HCT116 (cell line): ENCODE data around the gene MIB2. TPM values are rescaled to one million over a fixed set of nuclear protein-coding genes. Genes with fewer than 3 reads are reported as not detected.
A peak's percentile ranks its signal among the peaks of the same experiment; 100 is the strongest.

Experiments
- ATAC-seq: fragments of 200-7000 bp; cut with Tn5 transposase; 2 replicates; pipeline ENCODE4 v1.9.1; 2020; ENCODE audit warnings: mild to moderate bottlenecking, moderate library complexity
- BruUV-seq: library from RNA; stranded (reverse); fragments of 400-500 nt; replicated peaks from 2 replicates; lab custom pipeline; 2021; lab: Mats Ljungman, UMichigan
- CTCF ChIA-PET: fragments of 300-600 bp; sonication (Branson Sonifier 250); formaldehyde crosslinking; loops from one replicate; lab custom pipeline; 2021; ENCODE audit warnings: antibody characterized with exemption; lab: Charles Lee
- POLR2A ChIA-PET: fragments of 300-600, 350-600 bp; sonication (Branson Sonifier 250); formaldehyde crosslinking; loops from one replicate; lab custom pipeline; 2021; ENCODE audit warnings: antibody characterized with exemption; lab: Charles Lee
- RAD21 ChIA-PET, 2 experiments: fragments of 300-600 bp; sonication (Branson Sonifier 250); formaldehyde crosslinking; loops; one replicate each; lab custom pipeline; 2023; ENCODE audit warnings: low total read pairs in 2 of 2; ENCODE audit not compliant: uncharacterized antibody in 2 of 2, unreplicated experiment in 2 of 2, low non-redundant PET in 1 of 2; lab: Charles Lee
- DNase-seq: peaks from one replicate; pipeline ENCODE4 v3.0.0-alpha.2; 2010; ENCODE audit warnings: low read depth, low spot score
- H2AFZ ChIP-seq: fragments of 200-600 bp; shearing (Covaris generic), sonication (generic); 2 replicates; pipeline ENCODE4 v1.6.1; 2017; ENCODE audit warnings: low read depth, mixed run types, mixed read lengths, antibody characterized with exemption, low read length; ENCODE audit not compliant: poor library complexity, severe bottlenecking
- H3K27ac ChIP-seq: 2 replicates; pipeline ENCODE4 v1.5.1; 2012; ENCODE audit warnings: low read depth, low read length
- H3K27me3 ChIP-seq: fragments of 200-600 bp; sonication (generic); 2 replicates; pipeline ENCODE4 v1.6.1; 2016; ENCODE audit warnings: mixed run types, low read length, mixed read lengths; ENCODE audit not compliant: insufficient read depth
- H3K36me3 ChIP-seq, 2 experiments: fragments of 200-500 bp in 1 of 2; fragments of 200-600 bp in 1 of 2; sonication (Bioruptor generic) in 1 of 2; sonication (generic) in 1 of 2; 2 replicates each; pipeline versions ENCODE4 v1.5.1 to v1.6.1; 2014 to 2016; ENCODE audit warnings: low read length in 2 of 2, inconsistent platforms in 1 of 2, mixed read lengths in 1 of 2, mixed run types in 1 of 2; ENCODE audit not compliant: insufficient read depth in 2 of 2, control insufficient read depth in 1 of 2
- H3K4me1 ChIP-seq, 2 experiments: fragments of 200-600 bp in 1 of 2; sonication (generic) in 1 of 2; 2 replicates each; pipeline versions ENCODE4 v1.5.1 to v1.6.1; 2012 to 2017; ENCODE audit warnings: low read length in 2 of 2, inconsistent platforms in 1 of 2, mild to moderate bottlenecking in 1 of 2, mixed read lengths in 1 of 2, mixed run types in 1 of 2, moderate library complexity in 1 of 2; ENCODE audit not compliant: insufficient read depth in 2 of 2, control insufficient read depth in 1 of 2
- H3K4me2 ChIP-seq: fragments of 200-600 bp; sonication (generic); 2 replicates; pipeline ENCODE4 v1.6.1; 2017; ENCODE audit warnings: mixed run types, low read length, mixed read lengths
- H3K4me3 ChIP-seq, 2 experiments: fragments of 200-600 bp in 1 of 2; sonication (generic) in 1 of 2; replicated peaks in 1 of 2; 2 replicates each; pipeline ENCODE4 v1.5.1; 2011 to 2016; ENCODE audit warnings: low read length in 2 of 2, control low read depth in 1 of 2, low read depth in 1 of 2, mild to moderate bottlenecking in 1 of 2, mixed read lengths in 1 of 2, mixed run types in 1 of 2
- H3K79me2 ChIP-seq: fragments of 200-600 bp; sonication (generic); 2 replicates; pipeline ENCODE4 v1.6.1; 2017; ENCODE audit warnings: mild to moderate bottlenecking, mixed run types, low read length, moderate library complexity, mixed read lengths; ENCODE audit not compliant: insufficient read depth
- H3K9ac ChIP-seq: fragments of 200-600 bp; sonication (generic); 2 replicates; pipeline ENCODE4 v1.6.1; 2016; ENCODE audit warnings: low read length, mixed read lengths
- H3K9me2 ChIP-seq: fragments of 200-600 bp; sonication (generic), shearing (Covaris generic); 2 replicates; pipeline ENCODE4 v1.6.1; 2017; ENCODE audit warnings: mixed run types, mild to moderate bottlenecking, moderate library complexity; ENCODE audit not compliant: insufficient read depth
- H3K9me3 ChIP-seq, 2 experiments: fragments of 200-500 bp in 1 of 2; fragments of 200-600 bp in 1 of 2; sonication (Bioruptor generic) in 1 of 2; sonication (generic) in 1 of 2; 2 replicates each; pipeline ENCODE4 v1.6.1; 2014 to 2017; ENCODE audit warnings: low read length in 2 of 2, mixed read lengths in 2 of 2, inconsistent platforms in 1 of 2, low read depth in 1 of 2, mild to moderate bottlenecking in 1 of 2, mixed run types in 1 of 2, moderate library complexity in 1 of 2; ENCODE audit not compliant: control insufficient read depth in 1 of 2, insufficient read depth in 1 of 2
- H4K20me1 ChIP-seq: fragments of 200-600 bp; sonication (generic), shearing (Covaris generic); 2 replicates; pipeline ENCODE4 v1.6.1; 2017; ENCODE audit warnings: mixed run types, mild to moderate bottlenecking, moderate library complexity; ENCODE audit not compliant: insufficient read depth
- CEBPB ChIP-seq: IDR thresholded peaks from 2 replicates; pipeline ENCODE4 v1.6.1; 2012; ENCODE audit warnings: low read depth
- EZH2 ChIP-seq: fragments of 200-600 bp; sonication (generic); IDR thresholded peaks from 2 replicates; pipeline ENCODE4 v1.6.1; 2017; ENCODE audit warnings: antibody characterized with exemption, mixed run types
- FOSL1 ChIP-seq: IDR thresholded peaks from 2 replicates; pipeline ENCODE4 v1.6.1; 2012; ENCODE audit warnings: low read depth
- JUND ChIP-seq: IDR thresholded peaks from 2 replicates; pipeline ENCODE4 v1.6.1; 2012
- POLR2A ChIP-seq: IDR thresholded peaks from 2 replicates; pipeline ENCODE4 v1.7.0; 2011; ENCODE audit warnings: borderline replicate concordance; ENCODE audit not compliant: insufficient read depth, insufficient read length; ENCODE audit errors: extremely low read depth
- POLR2AphosphoS5 ChIP-seq: IDR thresholded peaks from 2 replicates; pipeline ENCODE4 v1.6.1; 2011; ENCODE audit warnings: mild to moderate bottlenecking, low read depth, low read length, moderate library complexity
- SP1 ChIP-seq: IDR thresholded peaks from 2 replicates; pipeline ENCODE4 v1.6.1; 2012; ENCODE audit warnings: low read depth
- TCF7L2 ChIP-seq: IDR thresholded peaks from 2 replicates; pipeline ENCODE4 v1.7.0; 2011; ENCODE audit warnings: borderline replicate concordance, inconsistent platforms; ENCODE audit not compliant: insufficient read depth, insufficient read length; ENCODE audit errors: extremely low read depth
- intact Hi-C: fragments of 100-400 bp; cut with micrococcal nuclease; formaldehyde crosslinking; loops from 2 replicates; pipeline ENCODE4 v1.10.0; 2022
- total RNA-seq: library from RNA; stranded (reverse); gene quantifications from one replicate; pipeline ENCODE4 v1.2.1, GENCODE V29; 2021; ENCODE audit not compliant: unreplicated experiment
- TF ChIP-seq, protein P1 (sequence below): IDR thresholded peaks from 2 replicates; pipeline ENCODE4 v1.6.1; 2012; ENCODE audit warnings: low read depth
- TF ChIP-seq, protein P2 (sequence below): IDR thresholded peaks from 2 replicates; pipeline ENCODE4 v1.6.1; 2012

Gene MIB2
- total RNA-seq, 1 experiment from 2014 or later = 194 TPM

DNA sequence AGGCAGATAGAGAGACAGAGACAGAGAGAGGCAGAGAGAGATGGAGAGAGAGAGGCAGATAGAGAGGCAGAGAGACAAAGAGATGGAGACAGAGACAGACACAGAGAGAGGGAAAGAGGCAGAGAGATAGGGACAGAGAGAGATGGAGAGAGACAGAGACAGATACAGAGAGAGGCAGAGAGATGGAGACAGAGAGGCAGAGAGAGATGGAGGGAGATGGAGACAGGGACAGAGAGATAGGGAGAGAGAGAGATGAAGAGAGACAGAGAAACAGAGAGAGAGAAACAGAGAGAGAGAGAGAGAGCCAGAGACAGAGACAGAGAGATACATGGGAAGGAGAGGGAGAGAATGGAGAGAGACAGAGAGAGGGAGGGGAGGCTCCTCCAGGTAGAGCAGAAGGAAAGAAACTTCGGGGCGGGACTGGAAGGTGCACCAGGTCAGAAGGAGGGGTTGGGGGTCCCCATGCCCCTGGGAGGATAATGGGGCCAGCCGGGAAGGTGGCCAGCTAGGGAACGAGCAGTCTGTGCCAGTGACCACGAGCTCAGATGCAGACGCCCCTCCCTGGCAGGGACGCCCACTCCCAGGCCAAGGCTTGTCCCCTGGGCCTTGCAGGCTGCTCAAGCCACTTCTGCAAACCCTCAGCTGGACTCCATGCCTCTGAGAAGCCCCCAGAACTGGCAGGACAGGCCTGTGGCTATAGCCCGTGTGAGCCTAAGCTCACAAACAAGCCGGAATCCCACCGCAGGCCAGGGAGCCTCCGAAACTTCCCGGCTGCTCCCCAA lies 18.6 kb upstream of the MIB2 start:
- ATAC-seq = no peak
- POLR2A ChIA-PET = no interaction called here
- peaks cover 11% of the 10 kb centered on the region; the same call in 1 of the 2 replicates for H3K27me3 ChIP-seq

More for the DNA sequence above, 18.6 kb upstream of the MIB2 start:
- TF ChIP-seq POLR2A (no peak), SP1 (no peak), TCF7L2 (no peak), EZH2 (no peak), CEBPB (no peak), POLR2AphosphoS5 (no peak), JUND (no peak), FOSL1 (no peak)
- TF ChIP-seq, protein P1, sequence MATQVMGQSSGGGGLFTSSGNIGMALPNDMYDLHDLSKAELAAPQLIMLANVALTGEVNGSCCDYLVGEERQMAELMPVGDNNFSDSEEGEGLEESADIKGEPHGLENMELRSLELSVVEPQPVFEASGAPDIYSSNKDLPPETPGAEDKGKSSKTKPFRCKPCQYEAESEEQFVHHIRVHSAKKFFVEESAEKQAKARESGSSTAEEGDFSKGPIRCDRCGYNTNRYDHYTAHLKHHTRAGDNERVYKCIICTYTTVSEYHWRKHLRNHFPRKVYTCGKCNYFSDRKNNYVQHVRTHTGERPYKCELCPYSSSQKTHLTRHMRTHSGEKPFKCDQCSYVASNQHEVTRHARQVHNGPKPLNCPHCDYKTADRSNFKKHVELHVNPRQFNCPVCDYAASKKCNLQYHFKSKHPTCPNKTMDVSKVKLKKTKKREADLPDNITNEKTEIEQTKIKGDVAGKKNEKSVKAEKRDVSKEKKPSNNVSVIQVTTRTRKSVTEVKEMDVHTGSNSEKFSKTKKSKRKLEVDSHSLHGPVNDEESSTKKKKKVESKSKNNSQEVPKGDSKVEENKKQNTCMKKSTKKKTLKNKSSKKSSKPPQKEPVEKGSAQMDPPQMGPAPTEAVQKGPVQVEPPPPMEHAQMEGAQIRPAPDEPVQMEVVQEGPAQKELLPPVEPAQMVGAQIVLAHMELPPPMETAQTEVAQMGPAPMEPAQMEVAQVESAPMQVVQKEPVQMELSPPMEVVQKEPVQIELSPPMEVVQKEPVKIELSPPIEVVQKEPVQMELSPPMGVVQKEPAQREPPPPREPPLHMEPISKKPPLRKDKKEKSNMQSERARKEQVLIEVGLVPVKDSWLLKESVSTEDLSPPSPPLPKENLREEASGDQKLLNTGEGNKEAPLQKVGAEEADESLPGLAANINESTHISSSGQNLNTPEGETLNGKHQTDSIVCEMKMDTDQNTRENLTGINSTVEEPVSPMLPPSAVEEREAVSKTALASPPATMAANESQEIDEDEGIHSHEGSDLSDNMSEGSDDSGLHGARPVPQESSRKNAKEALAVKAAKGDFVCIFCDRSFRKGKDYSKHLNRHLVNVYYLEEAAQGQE = no peak
- TF ChIP-seq, protein P2, sequence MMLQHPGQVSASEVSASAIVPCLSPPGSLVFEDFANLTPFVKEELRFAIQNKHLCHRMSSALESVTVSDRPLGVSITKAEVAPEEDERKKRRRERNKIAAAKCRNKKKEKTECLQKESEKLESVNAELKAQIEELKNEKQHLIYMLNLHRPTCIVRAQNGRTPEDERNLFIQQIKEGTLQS = no peak
- ChIA-PET RAD21 (no interaction called here), CTCF (no interaction called here)
- Histone ChIP-seq H3K4me1 (peaks cover 10 to 35% of the 10 kb centered on the region in 2 experiments; a peak in 3 of 4 replicates), H2AFZ (no peak overlapping the region), H3K4me2 (peak overlapping the region; percentile 65; the same call in 1 of the 2 replicates), H4K20me1 (no peaks in the 10 kb centered on the region), H3K4me3 (no peak overlapping the region), H3K27ac (no peak overlapping the region), H3K9me2 (no peaks in the 10 kb centered on the region), H3K9ac (no peak overlapping the region), H3K9me3 (no peaks in the 10 kb centered on the region), H3K79me2 (no peaks in the 10 kb centered on the region), H3K36me3 (no peaks in the 10 kb centered on the region)
- intact Hi-C loops = no loop called here
- DNase-seq = no peak
- no TSS peak for BruUV-seq
